Activated naive CD4-positive, alpha-beta T cell treated with anti-CD3 and anti-CD28 coated beads, Interleukin-2, amount 50 U/mL, for 16 hours (primary cell): ENCODE data around the gene POLE2.

ENCODE experiments used
- DNase-seq: peaks from one replicate; pipeline ENCODE4 v3.0.0-alpha.2; 2020

POLE2 gene

DNA sequence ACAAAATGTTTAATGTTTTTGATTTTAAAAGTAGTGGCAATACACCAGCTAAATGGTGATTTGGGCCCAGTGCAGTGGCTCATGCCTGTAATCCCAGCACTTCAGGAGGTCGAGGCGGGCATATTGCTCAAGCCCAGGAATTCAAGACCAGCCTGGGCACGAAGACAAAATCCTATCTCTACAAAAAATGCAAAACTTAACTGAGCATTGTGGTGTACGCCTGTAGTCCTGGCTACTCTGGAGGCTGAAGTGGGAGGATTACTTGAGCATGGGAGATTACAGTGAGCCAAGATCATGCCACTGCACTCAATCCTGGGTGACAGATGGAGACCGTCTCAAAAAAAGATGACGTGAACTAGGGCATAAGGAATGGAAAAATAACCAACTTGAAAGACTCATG, 72.2 kb downstream of the POLE2 start:
- no peak for DNase-seq

DNA sequence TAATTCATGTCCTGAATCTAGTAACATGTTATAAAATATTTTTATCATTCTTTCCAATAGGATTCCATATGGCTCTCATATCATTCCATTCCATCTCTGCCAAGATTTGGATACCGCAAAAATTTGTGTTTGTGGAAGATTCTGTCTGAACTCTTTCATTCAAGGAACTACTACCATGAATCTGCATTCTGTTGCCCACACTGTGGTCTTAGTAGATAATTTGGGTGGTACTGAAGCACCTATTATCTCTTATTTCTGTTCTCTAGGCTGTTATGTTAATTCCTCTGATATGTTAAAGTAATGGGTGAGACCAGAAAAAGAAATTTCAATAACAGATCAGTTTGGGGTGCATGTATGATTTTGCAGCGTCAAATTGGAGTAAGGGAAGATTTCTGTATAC, 73.8 kb downstream of the POLE2 start:
- no peak for DNase-seq

DNA sequence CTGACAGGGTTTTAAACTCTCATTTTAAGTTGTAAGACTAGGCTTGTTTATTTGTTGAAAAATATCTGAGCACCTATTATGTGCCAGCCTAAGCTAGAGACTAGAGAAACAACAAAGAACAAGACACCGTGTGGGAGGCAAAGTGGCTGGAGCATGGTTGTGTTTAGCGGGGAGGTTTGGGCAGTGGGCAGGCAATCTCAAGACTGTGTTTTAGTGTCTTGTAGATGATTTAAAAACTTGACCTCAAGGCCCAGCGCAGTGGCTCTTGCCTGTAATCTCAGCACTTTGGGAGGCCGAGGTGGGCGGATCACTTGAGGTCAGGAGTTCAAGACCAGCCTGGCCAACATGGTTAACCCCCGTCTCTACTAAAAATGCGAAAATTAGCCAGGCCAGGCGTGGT, 75.3 kb downstream of the POLE2 start:
- DNase-seq, result no peak

DNA sequence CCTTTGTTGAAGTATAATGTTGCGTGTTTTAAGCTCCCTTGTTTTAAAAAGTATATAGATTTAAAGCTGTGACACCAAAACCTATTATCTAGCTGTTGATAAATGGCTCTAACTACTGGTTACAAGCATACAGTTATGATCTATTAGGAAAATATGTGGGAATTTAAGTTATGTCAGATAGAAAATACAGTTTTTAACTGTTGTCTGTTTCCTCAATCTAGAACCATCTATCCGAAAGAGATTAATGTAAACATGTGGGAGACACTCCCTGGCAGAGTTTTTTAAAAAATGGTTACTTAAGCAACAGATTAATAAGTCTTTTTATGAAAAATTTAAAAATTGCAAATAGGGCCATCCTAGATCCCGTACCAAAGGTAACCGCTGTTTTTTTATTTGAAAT, 75.8 kb downstream of the POLE2 start:
- no peak for DNase-seq

DNA sequence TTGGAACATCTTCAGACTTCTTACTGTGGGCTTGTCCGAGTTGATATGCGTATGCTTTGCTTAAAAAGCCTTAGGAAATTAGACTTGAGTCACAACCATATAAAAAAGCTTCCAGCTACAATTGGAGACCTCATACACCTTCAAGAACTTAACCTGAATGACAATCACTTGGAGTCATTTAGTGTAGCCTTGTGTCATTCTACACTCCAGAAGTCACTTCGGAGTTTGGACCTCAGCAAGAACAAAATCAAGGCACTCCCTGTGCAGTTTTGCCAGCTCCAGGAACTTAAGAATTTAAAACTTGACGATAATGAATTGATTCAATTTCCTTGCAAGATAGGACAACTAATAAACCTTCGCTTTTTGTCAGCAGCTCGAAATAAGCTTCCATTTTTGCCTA, 80.4 kb downstream of the POLE2 start:
- DNase-seq, result no peak

DNA sequence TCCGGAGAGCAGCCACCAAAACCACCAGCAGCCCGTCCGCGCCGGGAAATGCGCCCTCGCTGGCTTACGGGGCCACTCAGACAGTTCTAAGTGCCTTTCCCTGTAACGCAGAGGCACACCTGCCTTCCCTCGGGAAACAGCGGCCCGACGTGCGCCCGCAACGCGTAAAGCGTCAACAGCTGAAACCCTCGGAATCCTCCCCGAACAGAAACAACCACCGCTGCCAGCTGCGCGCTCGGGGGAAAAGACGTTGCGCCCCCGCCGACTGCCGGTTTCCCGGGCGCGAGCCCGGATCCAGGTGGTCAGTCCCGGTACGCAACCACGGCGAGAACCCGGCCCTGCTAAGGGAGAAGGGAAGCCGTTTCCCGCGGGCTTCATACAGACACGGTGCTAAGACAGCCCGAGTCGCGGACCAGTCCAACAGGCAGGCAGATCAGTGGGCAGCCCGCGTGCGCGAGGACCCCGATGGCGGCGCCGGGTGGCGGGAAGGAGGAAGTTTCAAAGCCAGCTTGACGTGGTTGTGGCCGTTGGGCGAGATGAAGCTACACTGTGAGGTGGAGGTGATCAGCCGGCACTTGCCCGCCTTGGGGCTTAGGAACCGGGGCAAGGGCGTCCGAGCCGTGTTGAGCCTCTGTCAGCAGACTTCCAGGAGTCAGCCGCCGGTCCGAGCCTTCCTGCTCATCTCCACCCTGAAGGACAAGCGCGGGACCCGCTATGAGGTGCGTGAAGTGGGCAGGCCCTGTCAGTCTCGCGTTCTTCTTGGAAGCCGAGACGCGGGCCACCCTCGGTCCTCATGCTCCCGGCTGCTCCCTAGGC, 89.3 kb downstream of the POLE2 start, which contains the start of gene LRR1:
TSS of gene LRR1 (plus strand) at position 456 of the 816 bp plus-strand sequence. CDS start at position 537, 81 bp downstream.
- DNase-seq, result peak; percentile 89

DNA sequence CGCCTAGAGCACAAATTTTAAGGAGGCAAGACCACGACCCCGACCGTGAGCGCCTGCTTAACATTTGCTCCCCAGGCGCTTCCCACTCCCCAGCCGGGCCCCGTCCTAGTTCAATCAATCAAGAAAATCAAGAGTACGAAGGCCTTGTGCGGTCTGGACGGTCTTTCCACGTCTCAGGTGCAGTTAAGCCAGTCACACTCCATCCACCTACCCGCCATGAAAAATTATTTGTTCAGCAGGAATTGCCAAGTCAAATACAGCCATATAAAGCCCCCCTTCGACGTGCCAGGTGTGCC, 89.9 kb downstream of the POLE2 start:
- DNase-seq, result no peak

DNA sequence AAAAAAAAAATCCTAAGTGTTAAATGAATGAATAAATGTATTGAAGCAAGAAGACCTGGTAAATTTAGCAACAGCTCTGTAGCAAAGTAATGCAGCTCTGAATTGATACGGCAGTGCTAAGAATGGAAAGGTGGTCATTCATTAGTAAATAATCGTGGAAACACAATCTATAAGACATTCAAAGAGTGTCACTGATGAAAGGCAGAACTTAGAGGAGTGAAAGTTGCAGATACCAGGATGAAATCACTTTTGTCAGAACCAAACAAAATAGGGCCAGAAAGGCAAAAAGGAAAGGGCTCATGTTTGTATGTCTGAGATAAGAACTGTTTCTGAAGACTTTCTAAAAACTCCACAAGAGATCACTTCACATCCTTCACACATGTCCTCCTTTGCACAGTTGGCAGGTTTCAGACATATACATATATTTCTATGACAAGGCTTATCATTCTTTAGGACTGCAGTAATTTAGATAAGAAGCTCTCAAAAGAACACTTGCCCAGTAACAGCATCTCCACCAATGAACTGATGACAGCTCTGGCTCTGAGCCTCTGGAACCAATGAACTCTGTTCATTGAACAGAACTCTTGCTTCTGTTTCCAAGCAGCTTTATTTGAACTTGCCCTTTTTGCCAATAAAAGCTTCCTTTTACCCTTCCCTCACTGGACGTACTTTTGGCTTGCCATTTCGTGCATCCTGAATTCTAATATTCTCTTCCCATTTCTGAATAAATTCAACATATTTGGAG, 93.5 kb downstream of the POLE2 start:
- no peak for DNase-seq
